ENCODE results near the gene DEFB125.

GRCh38 chr20:117518-117917 lies 30.0 kb downstream of the DEFB125 start:
- no peak for TF ChIP-seq ZNF274 (IDR thresholded peaks at IDR 0.05; ENCODE audit: low read depth, low read length)
- TF ChIP-seq YY1 (IDR thresholded peaks at IDR 0.05; ENCODE audit: insufficient read depth, insufficient read length) = no peak
